Subcutaneous abdominal adipose tissue (tissue), 5 donors: ENCODE results near the gene CAND2.
A peak's percentile ranks its signal among the peaks of the same experiment; 100 is the strongest.

Source experiments
- H3K27ac ChIP-seq: one replicate; pipeline ENCODE4 v1.7.0; 2013; ENCODE audit warnings: low read depth, mild to moderate bottlenecking, inconsistent platforms, low read length, moderate library complexity
- H3K27me3 ChIP-seq, 5 donors: one replicate each; pipeline ENCODE4 v1.7.0; 2013; ENCODE audit warnings: low read length in 5 of 5, inconsistent platforms in 1 of 5; ENCODE audit not compliant: control insufficient read depth in 5 of 5, insufficient read depth in 4 of 5
- H3K36me3 ChIP-seq, 5 donors: one replicate each; pipeline ENCODE4 v1.7.0; 2013; ENCODE audit warnings: low read length in 5 of 5; ENCODE audit not compliant: control insufficient read depth in 5 of 5, insufficient read depth in 5 of 5
- H3K4me1 ChIP-seq, 5 donors: one replicate each; pipeline ENCODE4 v1.7.0; 2013; ENCODE audit warnings: low read length in 5 of 5, mild to moderate bottlenecking in 3 of 5, moderate library complexity in 1 of 5; ENCODE audit not compliant: control insufficient read depth in 5 of 5, insufficient read depth in 5 of 5
- H3K4me3 ChIP-seq, 5 donors: one replicate each; pipeline ENCODE4 v1.7.0; 2013; ENCODE audit warnings: low read length in 5 of 5, low read depth in 1 of 5
- H3K9ac ChIP-seq, 5 donors: one replicate each; pipeline ENCODE4 v1.7.0; 2013; ENCODE audit warnings: low read length in 5 of 5, mild to moderate bottlenecking in 4 of 5, moderate library complexity in 3 of 5
- H3K9me3 ChIP-seq, 5 donors: one replicate each; pipeline ENCODE4 v1.7.0; 2013; ENCODE audit warnings: low read length in 5 of 5; ENCODE audit not compliant: control insufficient read depth in 5 of 5
- donor health status: healthy.
- donor health status: healthy.
- donor health status: healthy.
- donor health status: healthy.
- donor health status: healthy.

CAND2 gene

DNA sequence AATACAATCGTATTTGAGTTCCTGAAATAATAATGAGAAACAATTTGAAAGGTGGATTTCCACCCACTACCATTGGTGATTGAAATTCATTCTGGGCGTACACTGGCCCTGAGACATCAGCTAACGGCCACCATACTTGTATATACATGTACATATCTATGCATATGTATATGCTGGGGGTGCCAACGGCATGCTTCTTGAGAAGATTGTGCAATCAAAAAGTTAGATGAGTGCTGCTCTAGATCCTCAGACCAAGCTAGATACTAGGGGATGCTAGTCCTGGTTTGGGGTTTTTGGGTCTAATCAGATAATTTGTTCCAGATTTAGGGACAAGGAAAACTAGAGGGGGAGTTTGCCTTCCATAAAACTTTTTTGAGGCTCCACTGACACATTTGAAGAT, 40.3 kb upstream of the CAND2 start:
- Histone ChIP-seq H3K27me3 (no peaks in the 10 kb centered on the region), H3K27ac (no peak overlapping the region), H3K4me3 (no peak overlapping the region), H3K9ac (no peak overlapping the region), H3K36me3 (no peaks in the 10 kb centered on the region), H3K4me1 (peaks cover 2 to 19% (median 12%) of the 10 kb centered on the region in 5 donors), H3K9me3 (no peaks in the 10 kb centered on the region)

DNA sequence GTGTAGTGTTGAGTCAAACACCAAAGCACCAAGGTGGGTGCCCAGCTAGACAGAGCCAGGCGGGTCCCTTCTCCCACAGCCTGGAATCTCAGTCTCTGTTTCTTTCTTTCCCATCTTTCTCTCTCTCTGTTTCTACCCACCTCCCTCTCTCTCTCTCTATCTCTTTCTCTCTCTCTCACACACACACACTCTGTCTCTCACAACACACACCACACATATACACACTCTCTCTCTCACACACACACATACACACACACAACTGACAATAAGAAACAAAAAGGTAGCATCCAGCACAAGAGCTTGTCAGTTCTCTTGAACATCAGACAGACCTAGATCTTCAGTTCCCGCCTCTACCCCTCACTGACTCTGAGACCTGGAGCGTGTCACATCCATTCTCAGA, 39.8 kb upstream of the CAND2 start:
- Histone ChIP-seq H3K27ac (no peak overlapping the region), H3K9me3 (no peaks in the 10 kb centered on the region)

DNA sequence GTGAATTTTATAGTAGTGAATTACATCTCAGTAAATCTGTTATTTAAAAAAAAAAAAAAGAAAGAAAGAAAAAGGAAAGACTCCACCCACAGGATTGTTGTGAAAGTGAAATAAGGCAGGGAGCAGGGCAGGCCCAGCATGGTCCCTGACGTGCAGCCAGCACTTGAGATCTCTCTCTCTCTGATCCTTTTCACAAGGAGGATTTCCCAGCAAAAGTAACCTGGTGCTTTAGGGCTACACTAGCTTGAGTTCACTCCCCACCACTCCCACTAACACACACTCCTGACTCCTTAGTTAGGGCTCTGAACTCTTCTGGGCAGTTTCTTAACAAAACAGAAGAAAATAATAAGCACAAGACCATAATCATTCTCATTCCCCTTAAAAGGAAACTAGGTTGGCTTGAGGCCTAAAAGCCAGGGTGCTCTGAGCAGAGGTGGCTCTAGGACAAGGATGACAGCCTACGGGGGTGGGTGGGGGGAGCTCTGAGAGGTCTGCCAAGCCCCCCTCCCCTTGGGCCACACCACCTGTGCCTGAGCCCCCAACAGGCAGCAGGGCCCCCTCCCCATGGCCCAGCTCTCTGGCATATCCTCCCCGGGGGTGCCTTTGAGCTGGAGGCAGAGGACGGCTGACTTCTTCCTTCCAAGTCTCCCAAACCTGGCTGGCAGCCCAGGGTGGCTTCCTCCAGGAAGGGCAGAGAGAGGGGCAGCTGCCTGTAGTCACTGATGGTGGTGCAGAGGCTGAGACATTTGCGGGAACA, 38.3 kb upstream of the CAND2 start:
- H3K27ac ChIP-seq = peak overlapping the region; percentile 26
- H3K4me3 ChIP-seq = no peak overlapping the region
- peak overlapping the region in 4 of 5 donors; percentile 41 to 64 (median 63) for H3K9ac ChIP-seq

More for the DNA sequence above, 39.8 kb upstream of the CAND2 start:
- no peaks in the 10 kb centered on the region for H3K36me3 ChIP-seq
- no peak overlapping the region for H3K4me3 ChIP-seq
- H3K27me3 ChIP-seq = no peaks in the 10 kb centered on the region
- H3K9ac ChIP-seq = no peak overlapping the region
- peaks cover 2 to 19% (median 12%) of the 10 kb centered on the region in 5 donors for H3K4me1 ChIP-seq

DNA sequence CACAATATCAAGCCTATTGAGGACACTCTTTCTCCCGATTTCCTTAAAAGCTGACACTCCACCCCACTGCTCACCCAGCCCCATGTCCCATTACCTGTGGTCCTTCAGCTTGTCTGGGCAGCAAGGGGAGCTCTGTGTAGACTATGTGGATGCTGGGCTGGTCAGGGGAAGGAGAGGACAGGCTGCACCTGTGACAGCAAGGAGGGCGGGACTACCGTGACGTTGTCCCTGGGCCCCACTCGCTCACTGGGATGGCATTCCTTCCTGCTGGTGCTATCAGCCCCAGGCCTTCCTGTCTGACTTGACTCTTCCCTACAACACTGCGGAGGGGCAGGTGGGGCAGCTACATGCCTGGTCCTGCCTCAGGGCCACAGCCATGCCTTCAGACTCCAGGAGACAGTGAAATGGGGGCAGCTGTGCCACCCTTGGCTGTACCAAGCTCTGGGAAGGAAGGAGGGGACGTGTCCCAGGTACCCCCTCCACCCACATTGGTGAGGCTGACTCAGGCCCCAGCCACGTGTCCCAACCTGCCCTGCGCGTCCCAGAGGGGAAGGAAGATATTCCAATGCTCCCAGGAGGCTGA, 37.3 kb upstream of the CAND2 start, which contains the start of gene TMEM40:
Gene TMEM40, minus strand, starts transcription at position 163 of the 583 bp plus-strand sequence. CDS start 9,427 bp downstream, outside the sequence.
- H3K4me3 ChIP-seq = no peak within 1 kb of the TSS
- H3K27ac ChIP-seq = peak within 1 kb of the TSS; percentile 26
- H3K27me3 ChIP-seq = no peaks in the 10 kb centered on the region
- H3K9ac ChIP-seq = peak within 1 kb of the TSS in 4 of 5 donors; percentile 41 to 64 (median 63)
- no peaks in the 10 kb centered on the region for H3K9me3 ChIP-seq
- H3K4me1 ChIP-seq = peaks cover 2 to 19% (median 12%) of the 10 kb centered on the region in 5 donors
- no peaks in the 10 kb centered on the region for H3K36me3 ChIP-seq

More for the DNA sequence above, 38.3 kb upstream of the CAND2 start:
- Histone ChIP-seq H3K27me3 (no peaks in the 10 kb centered on the region), H3K9me3 (no peaks in the 10 kb centered on the region), H3K36me3 (no peaks in the 10 kb centered on the region), H3K4me1 (peaks cover 2 to 19% (median 12%) of the 10 kb centered on the region in 5 donors)

DNA sequence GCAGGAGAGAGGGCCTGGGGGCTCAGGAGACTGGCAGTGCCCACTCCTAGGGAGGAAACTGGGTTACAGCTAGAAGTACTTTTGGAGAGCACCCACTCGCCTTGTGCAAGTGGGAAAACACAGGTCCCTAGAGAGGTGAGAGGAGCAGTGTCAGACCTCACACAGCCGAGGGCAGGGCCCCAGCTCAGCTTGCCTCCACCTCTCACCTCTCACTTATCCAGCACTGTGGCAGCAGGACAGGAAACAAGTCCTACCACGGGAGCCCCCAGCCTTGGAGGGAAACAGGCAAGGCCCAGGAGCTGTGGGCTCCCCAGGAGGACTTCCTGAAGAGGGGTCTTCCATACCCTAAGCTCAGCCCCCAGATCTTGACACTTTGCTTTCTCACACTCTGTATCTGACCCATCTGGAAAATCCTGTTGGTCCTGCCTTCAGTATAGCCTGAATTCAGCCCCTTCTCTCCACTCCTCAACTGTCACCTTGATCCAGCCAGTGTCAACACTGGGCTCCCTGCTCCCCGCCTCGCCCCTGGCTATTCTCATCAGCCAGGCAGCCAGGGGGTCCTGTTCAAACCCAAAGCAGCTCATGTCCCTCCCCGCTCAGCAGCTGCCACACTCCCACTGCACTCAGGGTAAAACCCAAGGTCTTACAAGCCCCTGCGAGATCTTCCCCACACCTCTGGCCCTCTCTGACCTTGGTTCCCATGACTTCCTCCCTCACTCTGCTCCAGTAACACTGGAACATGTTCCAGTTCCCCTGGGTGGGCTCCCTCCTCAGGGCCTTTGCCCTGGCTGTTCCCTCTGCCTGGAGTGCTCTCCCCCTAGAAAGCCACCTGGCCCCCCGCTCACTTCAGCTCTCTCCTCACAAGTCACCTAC, 36.6 kb upstream of the CAND2 start:
- Histone ChIP-seq H3K27ac (no peak overlapping the region), H3K4me3 (no peak overlapping the region), H3K4me1 (peaks cover 2 to 19% (median 12%) of the 10 kb centered on the region in 5 donors)

DNA sequence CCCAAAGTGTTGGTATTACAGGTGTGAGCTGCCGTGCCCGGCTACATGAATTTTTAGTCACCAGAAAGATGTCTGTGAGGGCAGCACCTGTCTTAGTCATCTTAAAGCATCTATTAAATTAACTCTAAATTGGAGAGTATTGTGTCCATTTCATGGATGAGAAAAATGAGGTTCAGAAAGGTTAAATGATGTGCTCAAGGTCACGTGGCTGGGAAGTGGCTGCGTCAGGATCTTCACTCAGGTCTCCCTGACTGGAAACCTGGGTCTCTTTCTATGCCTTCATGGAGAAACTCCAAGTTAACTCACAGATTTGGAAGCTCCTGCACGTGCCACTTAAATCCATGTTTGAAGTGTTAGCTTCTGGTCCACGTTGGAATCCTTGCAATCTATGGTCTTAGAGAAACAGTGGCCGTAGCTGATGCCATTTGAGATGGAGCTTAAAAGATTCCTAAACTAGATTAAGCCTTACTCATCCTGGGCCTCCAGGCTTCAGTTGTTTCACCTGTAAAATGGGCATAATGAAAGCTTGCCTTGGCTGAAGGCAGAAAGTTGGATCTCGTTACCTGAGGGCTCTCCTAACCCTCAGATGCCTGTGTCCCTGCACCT, 32.2 kb upstream of the CAND2 start:
- H3K9me3 ChIP-seq = no peaks in the 10 kb centered on the region
- H3K4me1 ChIP-seq = peaks cover 0 to 1% (median 0%) of the 10 kb centered on the region in 5 donors
- H3K9ac ChIP-seq = no peak overlapping the region
- H3K36me3 ChIP-seq = no peaks in the 10 kb centered on the region
- no peaks in the 10 kb centered on the region for H3K27me3 ChIP-seq
- no peak overlapping the region for H3K27ac ChIP-seq
- no peak overlapping the region for H3K4me3 ChIP-seq

More for the DNA sequence above, 36.6 kb upstream of the CAND2 start:
- no peaks in the 10 kb centered on the region for H3K27me3 ChIP-seq
- H3K36me3 ChIP-seq = no peaks in the 10 kb centered on the region
- H3K9me3 ChIP-seq = no peaks in the 10 kb centered on the region
- no peak overlapping the region for H3K9ac ChIP-seq

DNA sequence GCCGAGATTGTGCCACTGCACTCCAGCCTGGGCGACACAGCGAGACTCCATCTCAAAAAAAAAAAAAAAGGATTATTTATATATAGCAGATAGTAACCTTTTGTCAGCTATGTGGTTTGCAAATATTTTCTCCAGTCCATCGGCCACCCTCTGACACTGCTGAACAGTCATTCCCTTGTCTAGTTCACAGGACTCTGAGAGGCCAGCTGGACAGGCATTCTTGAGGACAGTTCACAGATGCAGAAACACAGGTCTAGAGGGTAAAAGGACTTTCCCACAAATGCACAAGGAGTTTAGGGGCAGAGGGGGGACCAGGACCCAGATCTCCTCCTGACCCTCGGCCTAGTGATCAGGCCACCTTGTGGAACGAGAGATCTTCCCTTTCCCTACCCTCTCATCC, 29.9 kb upstream of the CAND2 start:
- Histone ChIP-seq H3K9ac (no peak overlapping the region), H3K4me1 (no peaks in the 10 kb centered on the region), H3K36me3 (no peaks in the 10 kb centered on the region), H3K27ac (no peak overlapping the region), H3K27me3 (no peaks in the 10 kb centered on the region), H3K9me3 (no peaks in the 10 kb centered on the region), H3K4me3 (no peak overlapping the region)

DNA sequence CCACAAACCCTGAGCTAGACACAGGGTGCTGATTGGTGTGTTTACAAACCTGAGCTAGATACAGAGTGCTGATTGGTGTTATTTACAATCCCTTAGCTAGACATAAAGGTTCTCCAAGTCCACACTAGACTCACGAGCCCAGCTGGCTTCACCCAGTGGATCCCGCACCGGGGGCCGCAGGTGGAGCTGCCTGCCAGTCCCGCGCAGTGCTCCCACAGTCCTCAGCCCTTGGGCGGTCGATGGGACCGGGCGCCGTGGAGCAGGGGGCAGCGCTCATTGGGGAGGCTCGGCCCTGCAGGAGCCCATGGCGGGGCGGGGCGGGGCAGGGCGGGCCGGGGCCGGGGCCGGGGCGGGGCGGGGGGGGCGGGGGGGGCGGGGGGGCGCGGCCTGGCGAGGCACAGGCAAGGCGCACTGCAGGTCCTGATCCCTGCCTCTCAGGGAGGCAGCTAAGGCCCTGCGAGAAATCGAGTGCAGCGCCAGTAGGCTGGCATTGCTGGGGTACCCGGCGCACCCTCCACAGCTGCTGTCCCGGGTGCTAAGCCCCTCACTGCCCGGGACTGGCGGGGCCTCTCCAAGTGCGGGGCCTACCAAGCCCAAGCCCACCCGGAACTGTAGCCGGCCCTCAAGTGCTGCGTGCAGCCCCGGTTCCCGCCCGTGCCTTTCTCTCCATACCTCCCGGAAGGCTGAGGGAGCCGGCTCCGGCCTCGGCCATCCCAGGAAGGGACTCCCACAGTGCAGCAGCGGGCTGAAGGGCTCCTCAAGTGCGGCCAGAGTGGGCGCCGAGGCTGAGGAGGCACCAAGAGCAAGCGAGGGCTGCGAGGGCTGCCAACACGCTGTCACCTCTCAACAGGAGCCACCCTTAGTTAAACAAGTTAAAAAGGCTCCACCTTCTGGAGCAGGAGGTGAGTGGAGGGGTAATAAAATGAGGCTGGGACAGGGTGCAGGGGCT, 27.6 kb upstream of the CAND2 start:
- no peaks in the 10 kb centered on the region for H3K27me3 ChIP-seq
- H3K36me3 ChIP-seq = no peaks in the 10 kb centered on the region
- H3K9me3 ChIP-seq = no peaks in the 10 kb centered on the region
- H3K9ac ChIP-seq = no peak overlapping the region
- no peak overlapping the region for H3K4me3 ChIP-seq
- H3K27ac ChIP-seq = no peak overlapping the region
- no peaks in the 10 kb centered on the region for H3K4me1 ChIP-seq

DNA sequence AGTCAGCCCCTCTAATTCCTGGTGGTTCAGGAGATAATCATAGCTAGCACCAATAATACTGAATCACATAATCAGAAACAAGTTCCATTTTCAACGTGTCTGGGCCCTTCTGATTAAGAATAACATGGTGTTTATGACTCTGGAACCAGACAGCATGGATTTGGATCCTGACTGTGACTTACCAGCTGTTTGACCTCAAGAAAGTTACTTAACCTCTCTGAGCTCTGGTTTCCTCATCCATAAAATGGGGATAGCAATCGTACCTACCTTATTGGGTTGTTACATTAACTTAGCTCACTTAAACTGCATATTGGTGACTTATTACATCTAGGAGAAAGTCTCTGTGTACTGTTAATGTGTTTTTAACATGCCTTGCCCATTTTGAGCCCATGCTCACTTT, 26.7 kb upstream of the CAND2 start:
- Histone ChIP-seq H3K9me3 (no peaks in the 10 kb centered on the region), H3K4me3 (no peak overlapping the region), H3K9ac (no peak overlapping the region), H3K27ac (no peak overlapping the region), H3K27me3 (no peaks in the 10 kb centered on the region), H3K4me1 (no peaks in the 10 kb centered on the region), H3K36me3 (no peaks in the 10 kb centered on the region)
